GM10266 (cell line): ENCODE results near the gene KBTBD12.
"Not testable (repeated sequence)": the region's sequence is repeated elsewhere in the genome, so short reads cannot be mapped to it uniquely, and the experiment has no call there.

Experiments used
- DNase-seq: peaks from one replicate; pipeline ENCODE4 v3.0.0; 2012; ENCODE audit errors: extremely low spot score
- CTCF ChIP-seq: IDR thresholded peaks from 2 replicates; pipeline ENCODE4 v1.5.1; 2012; ENCODE audit warnings: mild to moderate bottlenecking, low read depth; ENCODE audit not compliant: control insufficient read depth, insufficient read depth; ENCODE audit errors: missing control alignments

Gene KBTBD12

GRCh38 chr3:127903611-127904375 lies 11.2 kb upstream of the KBTBD12 start:
- TF ChIP-seq CTCF, result no peak
- no peak for DNase-seq

- TF ChIP-seq CTCF, result no peak
- no peak for DNase-seq
Measured at GRCh38 chr3:127905556-127905955, 9.5 kb upstream of the KBTBD12 start.

GRCh38 chr3:127906653-127907052 lies 8.4 kb upstream of the KBTBD12 start:
- not testable (repeated sequence) for DNase-seq

- TF ChIP-seq CTCF, result no peak
- DNase-seq, result no peak
Measured at GRCh38 chr3:127908202-127908601, 6.8 kb upstream of the KBTBD12 start.

- TF ChIP-seq CTCF, result no peak
- no peak for DNase-seq
Measured at GRCh38 chr3:127908951-127909350, 6.1 kb upstream of the KBTBD12 start.

GRCh38 chr3:127909646-127910045 lies 5.4 kb upstream of the KBTBD12 start:
- no peak for TF ChIP-seq CTCF
- no peak for DNase-seq

- no peak for DNase-seq
- TF ChIP-seq CTCF, result no peak
Measured at GRCh38 chr3:127911421-127911931, 3.6 kb upstream of the KBTBD12 start.

GRCh38 chr3:127913841-127914240 lies 1.2 kb upstream of the KBTBD12 start:
- not testable (repeated sequence) for DNase-seq
